HepG2 (cell line): ENCODE data around the gene OR4D6. TPM values are rescaled to one million over a fixed set of nuclear protein-coding genes. Genes with fewer than 3 reads are reported as not detected.

ENCODE experiments used
- polyA plus RNA-seq, 8 experiments: library from polyadenylated mRNA; depleted of rRNA in 3 of 8; stranded (reverse) in 7 of 8; unstranded in 1 of 8; fragments of >200 nt; fragmentation: Illumina TruSeq in 4 of 8; extraction: Trizol in 4 of 8; gene quantifications; 2 replicates each; pipeline versions ENCODE4 v1.2.1 to v1.2.3, GENCODE V29; 2011 to 2016; ENCODE audit warnings: low read depth in 4 of 8, missing spikeins in 1 of 8, mixed read lengths in 1 of 8; ENCODE audit not compliant: insufficient read depth in 1 of 8
- total RNA-seq, 5 experiments: library from RNA; depleted of rRNA; stranded (reverse); fragments of >200 nt; fragmentation: Illumina TruSeq; extraction: Trizol; gene quantifications; 2 replicates each; pipeline ENCODE4 v1.2.3, GENCODE V29; 2016; ENCODE audit warnings: low read depth in 1 of 5

OR4D6 gene
- total and polyA plus RNA-seq, 2 of the 13 experiments (the other 11 are each of a cell fraction or from before 2014, with no cell fraction given), result not detected

Other genes with a start within 250 kb of the OR4D6 start
- gene MPEG1, start 244.0 kb upstream of the OR4D6 start, total RNA-seq (2016; rRNA removed; fragmentation: Illumina TruSeq; extraction: Trizol), result not detected in 2 replicates
- gene MPEG1, start 244.0 kb upstream of the OR4D6 start, polyA plus RNA-seq (2011; rRNA removed), result not detected in 2 replicates
- not detected in 2 replicates for gene OR5AN1, start 98.1 kb upstream of the OR4D6 start, total RNA-seq (2016; rRNA removed; fragmentation: Illumina TruSeq; extraction: Trizol)
- not detected in 2 replicates for gene OR5AN1, start 98.1 kb upstream of the OR4D6 start, polyA plus RNA-seq (2011; rRNA removed)
- gene OR5A2, start 30.5 kb upstream of the OR4D6 start, total RNA-seq (2016; rRNA removed; fragmentation: Illumina TruSeq; extraction: Trizol), result not detected in 2 replicates
- gene OR5A2, start 30.5 kb upstream of the OR4D6 start, polyA plus RNA-seq (2011; rRNA removed), result not detected in 2 replicates
- gene OR5A1, start 20.5 kb upstream of the OR4D6 start, total RNA-seq (2016; rRNA removed; fragmentation: Illumina TruSeq; extraction: Trizol), result not detected in 2 replicates
- gene OR5A1, start 20.5 kb upstream of the OR4D6 start, polyA plus RNA-seq (2011; rRNA removed), result not detected in 2 replicates
- gene OR4D10, start 16.4 kb downstream of the OR4D6 start, total RNA-seq (2016; rRNA removed; fragmentation: Illumina TruSeq; extraction: Trizol), result not detected in 2 replicates
- gene OR4D10, start 16.4 kb downstream of the OR4D6 start, polyA plus RNA-seq (2011; rRNA removed), result not detected in 2 replicates
- not detected in 2 replicates for gene OR4D11, start 46.6 kb downstream of the OR4D6 start, total RNA-seq (2016; rRNA removed; fragmentation: Illumina TruSeq; extraction: Trizol)
- not detected in 2 replicates for gene OR4D11, start 46.6 kb downstream of the OR4D6 start, polyA plus RNA-seq (2011; rRNA removed)
- gene OR4D9, start 54.6 kb downstream of the OR4D6 start, total RNA-seq (2016; rRNA removed; fragmentation: Illumina TruSeq; extraction: Trizol), result not detected in 2 replicates
- not detected in 2 replicates for gene OR4D9, start 54.6 kb downstream of the OR4D6 start, polyA plus RNA-seq (2011; rRNA removed)
- gene OSBP, start 158.8 kb downstream of the OR4D6 start, total RNA-seq (2016; rRNA removed; fragmentation: Illumina TruSeq; extraction: Trizol), result 13.5 and 23.0 TPM in 2 replicates
- 12.1 and 12.5 TPM in 2 replicates for gene OSBP, start 158.8 kb downstream of the OR4D6 start, polyA plus RNA-seq (2011; rRNA removed)
- 12.9 and 16.6 TPM in 2 replicates for gene PATL1, start 212.1 kb downstream of the OR4D6 start, total RNA-seq (2016; rRNA removed; fragmentation: Illumina TruSeq; extraction: Trizol)
- 24.0 and 26.8 TPM in 2 replicates for gene PATL1, start 212.1 kb downstream of the OR4D6 start, polyA plus RNA-seq (2011; rRNA removed)